GM12872 (cell line): ENCODE results near the gene PDE3A.

Source experiments
- TF ChIP-seq, protein P1 (sequence below): IDR thresholded peaks from 3 replicates; pipeline ENCODE4 v1.5.1; 2011; ENCODE audit warnings: low read depth, mild to moderate bottlenecking, low read length, moderate library complexity; ENCODE audit not compliant: insufficient read depth

PDE3A gene

GRCh38 chr12:20722142-20722541, 353.8 kb downstream of the PDE3A start:
- TF ChIP-seq, protein P1, sequence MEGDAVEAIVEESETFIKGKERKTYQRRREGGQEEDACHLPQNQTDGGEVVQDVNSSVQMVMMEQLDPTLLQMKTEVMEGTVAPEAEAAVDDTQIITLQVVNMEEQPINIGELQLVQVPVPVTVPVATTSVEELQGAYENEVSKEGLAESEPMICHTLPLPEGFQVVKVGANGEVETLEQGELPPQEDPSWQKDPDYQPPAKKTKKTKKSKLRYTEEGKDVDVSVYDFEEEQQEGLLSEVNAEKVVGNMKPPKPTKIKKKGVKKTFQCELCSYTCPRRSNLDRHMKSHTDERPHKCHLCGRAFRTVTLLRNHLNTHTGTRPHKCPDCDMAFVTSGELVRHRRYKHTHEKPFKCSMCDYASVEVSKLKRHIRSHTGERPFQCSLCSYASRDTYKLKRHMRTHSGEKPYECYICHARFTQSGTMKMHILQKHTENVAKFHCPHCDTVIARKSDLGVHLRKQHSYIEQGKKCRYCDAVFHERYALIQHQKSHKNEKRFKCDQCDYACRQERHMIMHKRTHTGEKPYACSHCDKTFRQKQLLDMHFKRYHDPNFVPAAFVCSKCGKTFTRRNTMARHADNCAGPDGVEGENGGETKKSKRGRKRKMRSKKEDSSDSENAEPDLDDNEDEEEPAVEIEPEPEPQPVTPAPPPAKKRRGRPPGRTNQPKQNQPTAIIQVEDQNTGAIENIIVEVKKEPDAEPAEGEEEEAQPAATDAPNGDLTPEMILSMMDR = no peak

- TF ChIP-seq, protein P1 = no peak
Observed at GRCh38 chr12:20731274-20731673, 362.9 kb downstream of the PDE3A start.
